ENCODE data around the gene COA8. TPM values are rescaled to one million over a fixed set of nuclear protein-coding genes. Genes with fewer than 3 reads are reported as not detected.

Gene COA8
- total and polyA plus RNA-seq, 2 of the 13 experiments (the other 11 are each of a cell fraction or from before 2014, with no cell fraction given), result 10.9 to 25.1 TPM

- TF ChIP-seq ZNF18 (CRISPR knock-in tag; IDR thresholded peaks at IDR 0.05; ENCODE audit: insufficient replicate concordance) (peak; percentile 24), ISL2 (CRISPR knock-in tag; IDR thresholded peaks at IDR 0.05) (no peak), ZBTB7B (CRISPR knock-in tag; IDR thresholded peaks at IDR 0.05) (peak; percentile 87), MXD1 (CRISPR knock-in tag; IDR thresholded peaks at IDR 0.05) (peak; percentile 34; the same call in 1 of the 2 replicates), ZSCAN31 (CRISPR knock-in tag; IDR thresholded peaks at IDR 0.05; ENCODE audit: low read depth) (no peak), MYC (CRISPR knock-in tag; IDR thresholded peaks at IDR 0.05; ENCODE audit: borderline replicate concordance) (0 out of 2 replicates have a peak, but pooled peaks have one; percentile 2), ZNF441 (CRISPR knock-in tag; IDR thresholded peaks at IDR 0.05; ENCODE audit: borderline replicate concordance) (peak; percentile 48; the same call in 1 of the 2 replicates)
These were observed 39.8 kb upstream of the COA8 start, which contains the start of gene CKB (continued) for GRCh38 chr14:103522649-103523574.

- H3K4me2 ChIP-seq (ENCODE audit: low read depth, low read length), result no peak overlapping the region
These were observed 39.2 kb upstream of the COA8 start for GRCh38 chr14:103523575-103523954.

More at GRCh38 chr14:103523575-103523954, 39.2 kb upstream of the COA8 start:
- FAIRE-seq, result no peak
- Histone ChIP-seq H3K9ac (ENCODE audit: insufficient read depth, low read depth, low read length) (no peak overlapping the region), H2AFZ (ENCODE audit: low read length) (no peak overlapping the region), H3K9me3 (ENCODE audit: low read length) (no peaks in the 10 kb centered on the region), H4K20me1 (ENCODE audit: insufficient read depth, low read length) (no peaks in the 10 kb centered on the region), H3K4me3 (replicated peaks in 1 of 3; ENCODE audit: insufficient read depth in 1 of 3, low read depth in 2 of 3, low read length in 3 of 3) (no peak overlapping the region), H3K36me3 (replicated peaks in 1 of 2; ENCODE audit: control insufficient read depth in 1 of 2, insufficient read depth in 2 of 2, low read length in 2 of 2) (peaks cover 0 to 10% of the 10 kb centered on the region in 2 experiments; a peak in 3 of 5 replicates), H3K27ac (ENCODE audit: extremely low read length, insufficient read depth, low read length) (no peak overlapping the region), H3K27me3 (ENCODE audit: control insufficient read depth in 1 of 2, insufficient read depth in 2 of 2, low read length in 2 of 2) (no peaks in the 10 kb centered on the region), H3K79me2 (ENCODE audit: insufficient read depth, low read length) (peaks cover 12% of the 10 kb centered on the region), H3K4me1 (ENCODE audit: insufficient read depth, low read length) (peaks cover 64% of the 10 kb centered on the region)
- no peak for ATAC-seq
- TF ChIP-seq SATB2 (CRISPR knock-in tag; IDR thresholded peaks at IDR 0.05) (no peak), THAP8 (CRISPR knock-in tag; IDR thresholded peaks at IDR 0.05; ENCODE audit: borderline replicate concordance) (no peak)
- intact Hi-C loops (cut with micrococcal nuclease; ENCODE audit: unreplicated experiment), result no loop called here
- BruUV-seq (replicated peaks), result no TSS peak
- in situ Hi-C loops (cut with HindIII; ENCODE audit: extremely low pct_ligation_motif_present, low pct_unique_long_range_greater_than_20kb), result no loop called here
- 93% methylated on average over 10 of the region's 10 CpGs for WGBS (ENCODE audit: low lambda C conversion rate)
- no peak for DNase-seq (ENCODE audit: low spot score)
- ChIA-PET CTCF (ENCODE audit: low intra/inter-chr PET ratio, low total read pairs) (no interaction called here), POLR2A (interaction anchor here (1.6 kb wide), 1 partner anchor 19 kb away, joined by 3 read pairs; no protein-coding TSS in a partner anchor)

All from HepG2 (cell line).